HG03354 (cell line): ENCODE results near the gene ZC3H12A.

Experiments used
- ATAC-seq: cut with Tn5 transposase; IDR thresholded peaks from one replicate; pipeline ENCODE4 v1.9.1; 2021; ENCODE audit warnings: mild to moderate bottlenecking; ENCODE audit not compliant: unreplicated experiment, poor library complexity, severe bottlenecking

Gene ZC3H12A

GRCh38 chr1:37452416-37452815 is 22.0 kb upstream of the ZC3H12A start:
- no peak for ATAC-seq

GRCh38 chr1:37453647-37454046 is 20.7 kb upstream of the ZC3H12A start:
- no peak for ATAC-seq

DNA sequence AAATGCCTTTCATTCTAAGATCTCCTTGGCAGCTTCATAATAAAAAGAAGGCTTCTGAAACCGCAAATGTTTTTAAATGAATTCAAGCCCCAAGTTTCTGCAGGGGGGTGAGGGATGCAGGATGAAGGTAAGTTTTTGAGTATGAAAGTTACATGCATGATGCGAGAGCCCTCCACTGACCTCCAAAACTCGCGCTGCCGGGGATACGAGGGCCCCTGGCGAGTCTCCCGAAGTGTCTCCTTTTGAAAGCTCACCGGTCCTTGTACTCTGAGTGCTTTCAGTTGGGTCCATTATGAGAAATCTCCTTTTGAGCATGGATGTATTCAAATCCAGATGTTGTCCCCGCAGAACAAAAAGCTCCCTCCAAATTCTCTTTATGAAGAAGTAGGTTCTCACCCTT is 18.9 kb upstream of the ZC3H12A start:
- ATAC-seq = no peak

GRCh38 chr1:37456614-37457013 is 17.8 kb upstream of the ZC3H12A start:
- ATAC-seq = no peak

- ATAC-seq = no peak
Measured at GRCh38 chr1:37458551-37458950, 15.8 kb upstream of the ZC3H12A start.

DNA sequence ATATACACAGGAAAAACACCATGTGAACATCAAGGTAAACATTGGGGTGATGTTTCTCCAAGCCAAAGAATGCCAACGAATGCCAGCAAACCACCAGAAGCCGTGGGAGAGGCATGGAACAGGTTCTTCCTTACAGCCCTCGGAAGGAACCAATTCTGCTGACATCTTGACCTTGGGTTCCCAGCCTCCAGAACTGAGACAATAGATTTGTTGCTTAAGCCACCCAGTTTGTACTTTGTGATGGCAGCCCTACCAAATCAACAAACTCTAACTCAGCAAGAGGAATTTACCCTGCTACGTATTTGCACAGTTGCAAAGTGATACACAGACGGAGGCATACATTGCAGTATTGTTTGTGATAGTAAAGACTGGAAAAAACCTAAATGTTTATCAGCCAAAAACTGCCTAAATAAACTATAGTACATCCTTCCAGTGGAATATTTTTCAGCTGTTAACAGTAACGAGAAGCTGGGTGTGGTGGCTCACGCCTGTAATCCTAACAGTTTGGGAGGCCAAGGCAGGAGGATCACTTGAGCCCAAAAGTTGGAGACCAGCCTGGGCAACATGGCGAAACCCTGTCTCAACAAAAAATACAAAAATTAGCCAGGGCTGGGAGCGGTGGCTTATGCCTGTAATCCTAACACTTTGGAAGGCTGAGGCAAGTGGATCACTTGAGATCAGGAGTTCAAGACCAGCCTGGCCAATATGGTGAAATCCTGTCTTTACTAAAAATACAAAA is 12.5 kb upstream of the ZC3H12A start:
- no peak for ATAC-seq

DNA sequence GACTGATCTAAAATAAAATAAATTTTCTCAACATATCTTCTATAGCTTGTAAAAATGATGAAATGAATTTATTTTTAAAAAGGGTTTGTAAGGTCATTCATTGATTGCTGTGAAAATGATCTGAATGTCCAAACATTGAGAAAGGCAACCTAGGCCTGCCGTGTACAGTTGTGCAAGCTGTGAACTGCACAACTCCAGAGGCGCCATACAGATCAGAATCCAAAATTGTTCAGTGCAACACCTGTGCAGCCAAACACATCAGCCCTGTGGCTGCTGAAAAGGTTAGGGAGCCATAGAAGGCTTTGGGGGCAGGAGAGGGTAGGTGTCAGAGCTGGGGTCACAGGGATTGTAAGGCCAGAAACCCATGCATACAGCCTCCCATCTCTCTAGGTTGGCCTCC is 9.9 kb upstream of the ZC3H12A start:
- ATAC-seq = no peak

GRCh38 chr1:37465593-37466517 is 8.5 kb upstream of the ZC3H12A start:
- ATAC-seq = no peak

DNA sequence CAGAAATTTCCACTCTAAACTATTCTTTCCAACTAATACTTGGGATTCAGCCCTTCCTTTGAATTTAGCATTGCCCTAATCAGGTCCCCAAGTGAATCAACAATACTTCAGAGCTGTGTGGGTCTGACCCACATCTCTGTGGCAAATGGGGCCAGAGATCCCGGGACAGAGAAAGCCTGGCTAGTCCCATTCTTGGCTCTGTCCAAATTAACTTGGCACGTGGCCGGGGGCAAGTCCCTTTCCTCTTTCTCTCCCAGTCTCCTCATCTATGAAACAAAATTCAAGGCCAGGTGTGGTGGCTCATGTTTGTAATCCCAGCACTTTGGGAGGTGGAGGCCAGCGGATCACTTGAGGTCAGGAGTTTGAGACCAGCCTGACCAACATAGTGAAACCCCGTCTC is 6.3 kb upstream of the ZC3H12A start:
- ATAC-seq = no peak

GRCh38 chr1:37469386-37469785 is 5.0 kb upstream of the ZC3H12A start:
- no peak for ATAC-seq

GRCh38 chr1:37471345-37472231 is 2.8 kb upstream of the ZC3H12A start:
- ATAC-seq = no peak

DNA sequence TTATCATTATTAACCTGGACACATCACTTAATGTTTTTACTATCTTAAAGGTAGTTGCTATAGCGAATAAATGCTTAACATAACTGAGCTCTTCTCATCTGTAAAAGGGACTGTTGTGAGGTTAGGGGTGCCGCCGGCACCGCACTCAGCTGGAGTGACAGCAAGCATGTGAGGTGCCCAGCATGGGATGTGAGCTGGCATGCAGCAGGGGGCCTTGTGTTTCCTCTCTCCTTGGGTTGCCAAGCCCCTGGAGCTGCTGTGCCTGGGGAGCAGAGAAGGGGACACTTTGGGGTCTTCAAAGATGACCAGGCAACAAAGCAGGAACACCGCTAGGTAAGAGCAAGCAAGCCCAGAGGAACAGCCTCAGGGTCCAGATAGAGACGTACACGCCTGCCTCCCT is 2.1 kb upstream of the ZC3H12A start:
- ATAC-seq = no peak

DNA sequence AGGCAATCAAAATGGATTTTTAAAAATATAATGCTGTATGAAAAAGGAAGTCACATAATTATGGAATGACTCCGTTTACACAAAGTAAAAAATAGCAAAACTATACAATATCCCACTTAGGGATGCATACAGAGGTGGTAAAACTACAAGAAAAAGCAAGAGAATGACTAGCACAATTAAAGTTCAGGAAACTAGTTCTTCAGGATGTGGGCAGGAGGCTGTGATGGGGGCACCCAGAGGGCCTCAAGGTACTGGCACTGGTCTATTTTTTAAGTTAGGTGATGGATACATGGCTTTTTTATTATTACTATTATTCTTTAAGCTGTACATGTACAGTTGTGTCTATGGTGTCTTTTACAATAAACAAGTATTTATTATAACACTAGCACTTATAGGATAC is 1.4 kb upstream of the ZC3H12A start:
- ATAC-seq = no peak

DNA sequence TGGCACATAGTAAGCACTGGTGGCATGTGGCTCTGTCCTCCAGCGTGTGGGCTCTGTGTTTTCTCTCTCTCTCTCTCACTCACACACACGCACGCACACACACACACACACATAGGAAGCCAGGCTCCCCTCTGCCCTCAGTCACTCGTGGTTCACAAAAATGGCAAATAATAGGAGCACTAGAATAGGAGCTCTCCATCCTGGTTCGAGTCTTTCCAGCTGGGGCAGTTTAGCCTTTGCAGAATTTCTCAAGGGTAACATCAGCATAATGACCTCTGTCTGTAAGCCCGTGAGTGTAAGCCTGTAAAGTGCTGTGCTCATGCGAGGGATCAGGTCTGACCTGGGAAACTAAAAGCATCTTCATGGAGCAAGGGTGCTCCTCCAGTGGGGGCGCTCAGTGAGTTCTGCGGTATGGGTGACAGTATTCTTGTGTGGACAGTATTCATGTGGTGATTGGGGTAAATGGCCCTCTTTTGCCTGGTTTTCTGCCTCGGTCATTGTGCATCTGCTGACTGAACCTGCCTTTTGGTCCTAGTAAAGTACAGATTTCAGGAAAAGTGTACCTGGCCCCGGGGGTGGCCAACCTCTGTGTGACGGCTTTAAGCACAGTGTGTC is 842 bp upstream of the ZC3H12A start:
- no peak for ATAC-seq

GRCh38 chr1:37474697-37475379 is 458 bp downstream of the ZC3H12A start:
- no peak for ATAC-seq

GRCh38 chr1:37475380-37476086 is 1.2 kb downstream of the ZC3H12A start:
- ATAC-seq = no peak

DNA sequence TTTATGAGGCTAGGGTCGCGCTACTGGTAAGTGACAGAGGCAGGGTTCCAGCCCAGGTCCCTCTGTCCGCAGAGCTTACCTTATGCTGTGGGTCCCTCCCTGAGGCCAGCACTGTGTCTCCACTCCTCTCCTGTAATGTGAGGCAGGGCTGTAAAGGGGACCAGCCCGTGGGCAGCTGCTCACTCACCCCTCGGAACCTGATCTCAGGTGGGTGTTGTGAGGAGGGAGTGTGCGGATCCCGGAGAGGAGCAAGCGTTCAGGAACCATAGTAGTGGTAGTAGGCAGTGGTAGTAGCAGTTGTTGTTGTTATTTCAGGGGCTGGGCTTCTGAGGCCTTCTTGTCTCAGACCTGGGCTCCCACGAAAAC is 1.7 kb downstream of the ZC3H12A start:
- ATAC-seq = no peak

DNA sequence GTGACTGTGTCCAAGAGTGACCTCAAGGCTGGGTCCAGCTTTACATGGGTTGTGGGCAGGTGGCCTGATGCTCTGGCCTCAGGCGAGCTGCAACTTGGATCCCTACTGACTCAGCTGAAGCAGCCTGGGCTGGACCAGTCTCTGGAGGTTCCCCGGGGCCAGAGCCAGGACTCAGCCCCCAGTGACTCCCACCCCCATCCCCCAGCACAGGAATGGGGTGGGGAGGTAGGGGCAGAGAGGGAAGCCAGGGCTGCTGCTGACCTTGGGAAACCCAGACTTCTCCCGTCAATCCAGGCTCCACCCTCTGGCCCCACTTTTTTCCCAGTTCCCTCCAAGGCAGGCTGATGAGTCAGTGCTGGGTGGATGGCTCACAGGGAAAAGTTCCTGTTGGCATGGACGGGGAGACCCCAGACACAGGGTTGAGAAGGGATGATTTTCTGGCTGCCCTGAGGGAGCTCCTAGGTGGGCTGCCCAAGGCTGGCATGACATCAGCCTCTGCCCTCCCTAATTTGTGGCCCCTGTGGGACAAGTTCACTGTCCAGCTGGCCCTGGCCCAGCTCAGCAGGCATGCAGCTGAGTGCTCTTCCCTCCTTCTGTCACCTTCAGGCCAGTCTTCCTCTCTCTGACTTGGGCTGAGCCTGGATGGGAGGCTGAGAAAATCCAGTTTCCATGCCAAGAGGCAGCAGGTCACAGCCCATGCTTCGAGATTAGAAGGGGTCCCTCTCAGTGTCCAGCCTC is 2.2 kb downstream of the ZC3H12A start:
- ATAC-seq = peak; percentile 6
